Loucy (cell line): Measurements from ENCODE around the gene LFNG.

Source experiments
- CTCF ChIP-seq: fragments of 200-600 bp; sonication (generic); conservative IDR thresholded peaks from 2 replicates; pipeline ENCODE4 v1.5.1; 2014; ENCODE audit warnings: mild to moderate bottlenecking, antibody characterized with exemption, low read length
- EZH2phosphoT487 ChIP-seq: fragments of 200-600 bp; IDR thresholded peaks from 2 replicates; pipeline ENCODE4 v1.6.1; 2018; ENCODE audit warnings: antibody characterized with exemption, mild to moderate bottlenecking, moderate library complexity, borderline replicate concordance

- TF ChIP-seq CTCF, result no peak
- TF ChIP-seq EZH2phosphoT487, result no peak
These were observed 26.3 kb downstream of the LFNG start for GRCh38 chr7:2545746-2546425.
